Ecto neural progenitor cell (in vitro differentiated cells): ENCODE data around the gene B3GNT4.
A peak's percentile ranks its signal among the peaks of the same experiment; 100 is the strongest.
"Not testable (repeated sequence)": the region's sequence is repeated elsewhere in the genome, so short reads cannot be mapped to it uniquely, and the experiment has no call there.

Experiments used
- DNase-seq: peaks from one replicate; pipeline ENCODE4 v3.0.0-alpha.2; 2018; ENCODE audit warnings: low spot score

Gene B3GNT4

DNA sequence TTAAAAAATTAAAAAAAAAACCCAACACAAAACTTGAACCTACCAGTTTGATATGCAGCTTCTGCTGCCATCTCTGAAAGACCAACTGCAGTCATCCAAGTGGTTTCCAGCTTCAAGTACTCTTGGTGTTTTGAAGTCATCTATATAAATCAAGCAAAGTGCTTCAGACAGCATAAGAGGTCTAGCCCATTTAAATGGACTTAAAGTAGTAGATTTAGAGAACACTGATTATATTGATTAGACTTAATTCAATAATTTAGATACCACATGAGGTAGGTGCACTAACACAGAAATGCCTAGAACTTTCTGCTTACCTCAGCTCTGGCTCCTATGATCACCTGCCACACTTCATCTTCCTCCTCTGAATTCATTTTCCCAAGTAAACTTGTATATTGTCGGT, 12.9 kb downstream of the B3GNT4 start:
- DNase-seq: no peak

DNA sequence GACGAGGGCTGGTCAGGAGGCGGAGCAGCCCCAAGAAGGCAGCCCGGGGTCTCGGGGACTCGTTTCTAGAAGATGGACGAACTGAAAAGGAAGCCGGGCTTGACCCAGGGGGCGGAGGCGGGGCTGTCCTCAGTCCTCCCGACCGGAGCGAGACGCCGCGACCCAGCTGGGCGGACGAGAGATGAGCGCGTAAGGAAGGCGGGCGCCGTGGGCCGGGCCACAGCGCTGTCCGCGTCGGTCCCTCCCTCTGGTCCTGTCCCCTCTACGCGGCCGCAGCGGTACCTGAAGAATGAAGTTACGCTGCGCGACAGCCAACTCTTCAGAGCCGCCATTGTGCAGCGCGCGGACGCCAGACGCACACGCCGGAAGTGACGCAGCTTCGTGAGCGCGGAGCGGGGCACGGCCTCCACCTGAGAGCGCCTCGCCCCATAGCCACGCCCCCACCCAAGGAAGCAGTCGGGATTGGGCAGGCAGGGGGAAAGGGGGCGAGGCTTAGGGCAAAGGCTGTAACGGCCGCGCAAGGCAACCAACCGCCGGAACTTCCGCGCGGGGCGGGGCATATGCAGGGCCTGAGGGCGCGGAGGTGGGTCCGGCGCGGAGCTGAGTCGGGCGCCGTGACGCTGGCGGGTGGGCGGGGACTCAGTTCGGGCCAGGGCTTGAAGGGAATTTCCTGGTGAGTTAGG, 22.3 kb downstream of the B3GNT4 start, which contains the start of gene DIABLO:
Gene DIABLO (minus strand): TSS at position 370 of the 683 bp plus-strand sequence. CDS start 38 bp downstream, at position 332.
- peak; percentile 100 for DNase-seq

DNA sequence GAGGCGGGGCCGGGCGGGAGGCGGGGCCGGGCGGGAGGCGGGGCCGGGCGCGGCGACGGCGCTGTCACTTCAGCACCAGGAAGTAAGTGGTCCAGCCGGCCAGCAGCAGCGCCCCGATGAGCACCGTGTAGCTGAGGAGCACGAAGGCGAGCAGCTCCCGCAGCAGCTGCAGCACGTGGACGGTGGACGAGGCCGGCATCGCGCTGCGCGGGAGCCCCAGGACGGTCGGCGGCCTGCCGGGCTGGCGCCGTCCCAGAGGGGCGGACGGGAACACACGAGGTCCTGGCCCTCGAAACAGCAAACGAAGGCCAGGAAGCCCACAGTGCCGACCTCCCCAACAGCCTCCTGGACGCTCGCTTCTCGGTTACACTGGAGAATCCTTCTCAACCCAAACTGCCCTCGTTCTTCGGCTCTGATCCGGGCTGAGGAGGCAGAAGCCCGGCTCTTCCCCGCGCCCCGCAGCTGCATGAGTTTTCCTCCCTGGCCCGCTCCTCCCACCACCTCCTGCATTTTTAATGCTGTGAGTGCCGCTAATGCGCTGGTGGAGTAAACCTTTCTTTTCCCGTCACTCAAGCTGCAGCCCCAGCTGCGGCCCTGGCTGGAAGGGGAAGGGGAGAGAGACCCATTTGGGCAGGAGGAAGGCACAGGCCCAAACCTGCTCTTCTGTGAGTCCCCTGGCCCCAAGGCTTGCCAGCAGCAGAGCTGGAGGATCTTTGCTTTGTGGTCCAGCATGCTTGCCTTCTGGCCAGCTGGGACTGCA, 23.0 kb downstream of the B3GNT4 start:
- DNase-seq: no peak

DNA sequence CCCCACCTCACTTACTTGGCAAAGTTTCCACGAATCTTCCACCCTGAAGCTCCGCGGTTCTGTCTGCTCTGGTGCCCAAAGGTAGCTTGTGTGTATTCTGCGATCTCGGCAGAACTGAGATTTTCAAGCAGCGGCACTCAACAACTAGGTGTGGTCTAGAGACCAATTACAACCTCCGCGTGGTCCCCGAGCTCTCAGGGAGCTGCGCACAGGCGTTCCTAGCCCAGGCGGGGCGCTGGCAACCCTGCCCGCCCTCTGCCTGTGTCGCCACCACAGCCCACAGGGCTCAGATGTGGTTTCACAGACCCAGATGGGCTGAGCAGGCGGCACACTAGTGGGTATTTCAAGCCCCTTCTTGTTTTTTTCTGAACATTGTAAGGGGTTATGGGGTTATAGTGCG, 23.8 kb downstream of the B3GNT4 start:
- DNase-seq: no peak

DNA sequence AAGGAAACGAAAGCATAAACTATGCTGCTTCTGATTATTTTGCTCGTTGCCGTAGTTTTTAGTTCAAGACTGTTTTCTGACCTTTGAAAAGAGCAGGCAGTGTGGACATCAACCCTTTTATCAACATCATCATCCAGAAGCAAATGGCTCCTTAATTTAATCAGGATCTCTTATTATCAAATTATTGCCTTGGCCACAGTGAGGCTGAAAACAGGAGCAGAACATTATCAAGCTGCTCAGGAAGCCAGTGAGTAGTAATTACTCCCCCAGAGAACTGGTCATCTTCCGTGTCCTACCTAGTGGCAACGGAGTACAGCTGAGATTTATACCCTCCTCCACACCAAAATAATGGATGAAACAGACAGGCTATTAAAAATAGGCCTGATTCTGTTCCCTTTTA, 24.6 kb downstream of the B3GNT4 start:
- no peak for DNase-seq

DNA sequence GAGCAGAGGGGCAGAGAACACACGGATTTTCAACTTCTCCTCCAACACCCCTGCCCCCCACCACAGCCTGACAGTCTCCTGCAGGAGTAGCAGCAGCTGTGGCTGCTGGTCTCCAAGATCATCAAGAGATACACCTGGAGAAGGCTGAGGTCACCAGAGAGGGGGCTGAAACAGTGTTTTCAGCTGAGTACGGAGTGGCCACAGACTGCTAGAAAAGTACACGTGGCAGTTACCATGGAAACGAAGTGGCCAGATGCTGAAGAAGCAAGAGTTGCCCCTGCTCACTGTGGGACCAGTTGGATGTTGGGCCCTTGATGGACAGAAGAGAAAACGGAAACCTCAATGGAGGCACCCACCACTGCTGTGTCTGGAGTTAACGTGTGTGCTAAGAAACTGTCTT, 27.3 kb downstream of the B3GNT4 start:
- DNase-seq: no peak

DNA sequence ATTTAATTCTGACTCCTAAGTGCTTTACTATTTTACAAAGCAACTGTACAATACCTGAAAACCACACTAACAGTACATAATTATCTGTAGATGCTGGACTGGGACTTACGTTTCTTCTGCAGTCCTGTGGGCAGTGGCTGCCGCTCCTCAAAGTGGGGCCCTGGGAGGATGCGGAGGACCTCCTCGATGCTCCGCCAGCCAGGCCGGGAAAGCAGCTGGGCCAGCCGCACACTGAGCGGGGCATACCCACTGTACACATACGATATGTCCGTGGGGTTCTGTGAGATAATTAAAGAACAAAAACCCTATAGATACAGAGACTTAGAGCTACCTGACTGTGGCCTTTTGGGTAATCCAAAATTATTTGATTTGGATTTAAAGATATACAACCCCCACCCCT, 29.2 kb downstream of the B3GNT4 start:
- DNase-seq: no peak

DNA sequence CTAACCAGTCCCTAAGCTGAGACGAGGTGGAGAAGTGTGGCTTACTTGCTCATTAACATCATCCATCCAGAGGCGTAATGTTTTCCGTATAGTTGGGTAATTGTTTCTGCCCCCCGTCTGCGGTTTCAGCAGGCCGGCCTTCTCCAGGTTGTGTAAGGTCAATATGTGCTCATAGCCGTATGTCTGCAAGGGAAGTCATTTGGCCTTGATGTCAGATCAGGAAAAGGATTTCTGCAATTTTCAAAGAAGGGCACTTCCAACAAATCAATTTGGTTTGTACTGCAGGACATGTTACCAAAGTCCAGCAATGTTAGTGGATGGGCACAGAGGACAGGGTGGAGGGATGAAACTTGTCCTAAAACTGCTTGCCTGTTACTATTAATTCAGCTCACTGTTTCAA, 32.2 kb downstream of the B3GNT4 start:
- no peak for DNase-seq

DNA sequence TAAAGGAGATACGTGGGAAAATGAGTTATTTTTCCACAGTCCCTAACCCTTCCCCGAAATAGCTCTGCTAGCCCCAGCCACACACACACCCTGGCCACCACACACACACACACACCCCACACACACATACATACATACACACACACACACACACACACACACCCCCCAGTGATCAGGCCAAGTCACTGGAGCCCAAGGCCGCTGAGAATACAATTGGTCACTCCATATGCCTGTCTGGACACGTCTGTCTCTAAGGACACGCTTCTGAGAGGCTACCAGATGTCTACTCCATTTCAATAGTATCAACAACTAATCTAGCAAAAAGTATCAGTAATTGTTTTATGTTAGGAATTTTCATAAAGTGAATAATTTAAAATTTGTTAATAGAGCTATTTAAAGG, 35.4 kb downstream of the B3GNT4 start:
- no peak for DNase-seq

DNA sequence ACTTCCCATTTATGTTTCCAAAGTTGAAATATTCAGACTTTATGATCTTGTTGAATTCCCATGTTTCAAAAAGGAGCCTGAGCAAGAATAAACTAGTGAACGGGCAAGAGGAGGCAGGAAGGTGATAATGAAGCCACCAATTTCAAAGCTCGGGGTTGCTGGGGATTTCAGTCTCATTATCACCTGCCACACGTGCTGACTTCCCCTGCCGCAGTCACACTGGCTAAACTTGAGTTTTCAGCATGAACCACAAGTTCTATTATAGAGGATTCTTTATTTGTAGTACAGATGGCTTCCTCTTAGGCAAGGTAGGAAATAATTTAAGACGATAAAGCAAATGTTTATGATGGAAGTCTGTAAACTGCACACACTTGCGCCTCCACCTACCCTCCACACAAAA, 40.5 kb downstream of the B3GNT4 start:
- DNase-seq: no peak

DNA sequence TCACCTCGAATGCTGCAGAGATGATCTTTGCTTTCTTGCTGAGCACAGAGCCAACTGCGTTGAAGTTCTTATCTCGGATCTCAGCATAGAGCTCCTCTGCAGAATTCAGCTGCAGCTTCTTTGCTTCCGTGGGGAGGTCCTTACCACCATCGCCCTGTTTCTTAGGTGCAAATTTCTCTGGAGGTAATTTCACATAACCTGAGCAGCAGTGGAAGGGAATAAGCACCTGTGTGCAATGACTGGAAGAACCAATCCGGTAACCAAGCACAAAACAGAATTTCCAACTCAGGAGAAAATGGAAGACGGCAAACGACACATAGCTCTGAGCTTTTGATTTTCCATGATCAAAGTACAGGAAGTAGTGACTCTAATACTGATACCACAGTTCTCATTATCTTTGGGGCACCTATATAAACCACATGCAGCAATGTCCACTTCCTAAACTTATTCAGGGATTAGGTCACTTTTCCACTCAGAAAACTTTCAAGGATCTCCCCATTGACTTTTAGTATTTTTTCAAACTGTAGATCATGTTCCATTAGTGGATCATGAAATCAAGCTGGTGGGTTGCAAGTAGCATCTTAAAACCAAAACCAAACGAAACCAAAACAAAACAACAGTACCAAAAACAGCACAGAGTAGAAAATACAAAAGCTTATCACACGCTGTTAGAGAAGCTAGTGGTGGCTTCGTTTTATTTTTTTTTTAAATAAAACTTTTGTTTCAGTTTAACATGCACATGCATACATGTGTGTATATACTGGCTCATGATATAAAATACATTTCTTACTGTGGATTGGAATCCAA, 41.3 kb downstream of the B3GNT4 start:
- no peak for DNase-seq

DNA sequence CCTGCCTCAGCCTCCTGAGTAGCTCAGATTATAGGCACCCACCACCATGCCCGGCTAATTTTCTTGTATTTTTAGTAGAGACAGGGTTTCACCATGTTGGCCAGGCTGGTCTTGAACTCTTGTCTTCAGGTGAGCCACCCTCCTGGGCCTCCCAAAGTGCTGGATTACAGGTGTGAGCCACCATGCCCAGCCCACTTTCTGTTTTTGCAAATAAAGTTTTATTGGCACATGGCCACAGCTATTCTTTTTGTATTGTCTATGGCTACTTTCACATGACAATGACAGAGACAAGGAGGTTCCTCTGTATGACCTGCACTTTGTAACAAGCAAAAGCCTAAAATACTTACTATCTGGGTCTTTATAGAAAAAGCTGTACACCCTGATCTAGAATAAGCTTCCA, 42.0 kb downstream of the B3GNT4 start:
- no peak for DNase-seq

DNA sequence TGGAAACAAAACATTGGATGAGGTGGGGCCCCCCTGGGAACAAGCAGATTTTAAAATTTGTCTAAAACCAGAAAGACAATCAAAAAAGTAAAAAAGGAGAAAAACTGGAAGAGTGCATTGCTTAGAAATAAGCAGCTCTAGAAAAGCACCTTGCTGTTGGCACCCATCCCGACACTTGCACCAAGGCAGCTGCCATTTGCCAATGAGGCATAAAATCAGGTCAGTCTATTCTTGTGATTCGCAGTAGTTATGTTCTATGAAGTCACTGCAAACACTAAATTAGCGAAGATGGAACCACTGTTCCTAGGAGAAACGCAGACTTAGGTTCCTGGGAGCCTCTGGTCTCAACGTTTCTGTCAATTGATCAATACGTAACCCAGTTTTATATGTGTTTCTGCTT, 46.5 kb downstream of the B3GNT4 start:
- DNase-seq: no peak

DNA sequence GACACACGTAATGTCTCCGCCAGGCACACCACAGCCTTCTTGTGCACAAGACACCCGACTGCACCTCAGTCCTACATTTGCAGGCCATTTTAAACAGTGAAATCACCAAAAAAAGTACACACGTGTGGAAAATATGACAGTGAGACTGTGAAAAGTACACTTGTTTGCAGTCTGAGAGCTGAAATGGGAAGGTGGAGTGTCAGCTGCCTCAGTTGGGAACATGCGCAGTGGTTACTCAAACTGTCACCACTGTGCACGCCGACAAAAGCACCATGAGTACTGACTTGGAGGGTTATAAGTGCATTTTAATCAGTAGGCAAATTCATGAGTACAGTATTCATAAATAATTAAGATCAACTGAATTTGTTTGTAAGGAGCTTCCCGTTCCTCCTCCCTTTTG, 47.0 kb downstream of the B3GNT4 start:
- no peak for DNase-seq

DNA sequence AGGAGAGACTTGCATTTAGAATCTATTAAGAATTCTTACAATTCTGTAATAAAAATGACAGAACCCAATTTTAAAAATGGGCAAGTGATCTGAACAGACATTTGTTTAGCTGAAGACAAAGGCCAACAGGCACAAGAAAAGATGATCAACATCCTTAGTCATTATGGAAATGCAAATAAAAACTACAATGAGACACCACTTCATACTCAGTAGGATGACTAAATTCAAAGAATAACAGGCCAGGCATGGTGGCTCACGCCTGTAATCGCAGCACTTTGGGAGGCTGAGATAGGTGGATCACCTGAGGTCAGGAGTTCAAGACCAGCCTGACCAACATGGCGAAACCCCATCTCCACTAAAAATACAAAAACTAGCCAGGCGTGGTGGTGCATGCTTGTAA, 55.0 kb downstream of the B3GNT4 start:
- DNase-seq: not testable (repeated sequence)
